ENCODE results near the gene IFITM1. TPM values are rescaled to one million over a fixed set of nuclear protein-coding genes. Genes with fewer than 3 reads are reported as not detected.
A peak's percentile ranks its signal among the peaks of the same experiment; 100 is the strongest.

Gene IFITM1
- total RNA-seq, 1 donor from 2014 or later, result 13.3 TPM

DNA sequence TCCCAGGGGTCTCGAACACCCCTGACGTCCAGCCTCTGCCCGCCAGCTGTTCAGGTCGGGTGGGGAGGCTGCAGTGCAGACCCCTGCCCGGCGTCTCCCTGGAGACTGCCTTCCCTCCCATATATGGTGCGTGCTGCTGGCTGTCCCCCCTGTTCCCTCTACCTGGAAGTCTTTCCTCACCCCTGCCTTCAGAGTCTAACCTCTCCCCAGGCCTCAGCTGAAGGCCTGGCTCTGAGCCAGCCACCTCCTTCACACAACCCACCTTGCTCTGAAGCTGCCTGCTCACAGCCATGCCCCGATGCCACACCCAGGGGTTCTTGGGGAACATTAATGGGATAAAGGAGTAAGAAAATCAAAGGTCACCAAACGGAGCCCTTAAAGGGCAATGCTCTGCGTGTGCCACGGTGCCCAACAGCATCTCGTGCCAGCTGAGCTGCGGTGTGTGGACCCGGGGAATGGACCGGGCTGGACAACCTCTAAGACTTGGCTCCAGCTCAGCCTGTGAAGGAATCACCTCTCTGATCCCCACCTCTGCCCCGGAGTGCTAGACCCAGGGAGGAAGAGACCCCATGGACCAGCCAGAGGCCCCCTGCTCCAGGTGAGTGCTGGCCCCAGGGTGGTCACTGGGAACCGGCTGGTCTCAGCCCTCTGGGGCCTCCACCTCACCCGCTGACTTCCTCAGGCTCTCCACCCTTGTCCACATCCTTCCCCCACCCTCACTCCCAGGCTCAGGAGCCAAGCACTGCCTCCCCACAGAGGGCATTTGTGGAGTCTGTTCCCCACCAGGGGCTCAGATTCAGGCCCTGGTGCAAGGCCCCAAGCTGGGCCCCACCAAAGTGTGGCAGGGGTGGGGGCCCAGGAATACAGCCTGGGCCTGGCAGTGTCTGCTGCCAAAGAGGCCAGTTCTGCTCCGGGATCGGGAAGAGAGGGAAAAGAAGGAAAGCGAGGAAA, 35.6 kb upstream of the IFITM1 start, which contains the start of gene NLRP6:
TSS of gene NLRP6 (plus strand) at position 407 of the 951 bp plus-strand sequence. CDS start at position 570, 163 bp downstream.
- Histone ChIP-seq H3K4me1 (no peaks in the 10 kb centered on the region), H3K9ac (no peak within 1 kb of the TSS), H3K4me2 (no peak within 1 kb of the TSS), H4K20me1 (ENCODE audit: low read depth) (no peaks in the 10 kb centered on the region), H3K4me3 (no peak within 1 kb of the TSS), H2AFZ (replicated peaks) (no peak within 1 kb of the TSS), H3K27me3 (peaks cover 8% of the 10 kb centered on the region), H3F3A (ENCODE audit: low read depth) (no peaks in the 10 kb centered on the region), H3K9me3 (ENCODE audit: low read depth) (no peaks in the 10 kb centered on the region), H3K36me3 (no peaks in the 10 kb centered on the region), H3K27ac (no peak within 1 kb of the TSS), H3K79me2 (ENCODE audit: low read depth) (no peaks in the 10 kb centered on the region)
- no peak for DNase-seq (ENCODE audit: low spot score)
- H3K27me3 Mint-ChIP-seq (ENCODE audit: insufficient read depth, low read depth), result peaks cover 12% of the 10 kb centered on the region
- peaks cover 5% of the 10 kb centered on the region for H3K9me3 Mint-ChIP-seq
- peak within 1 kb of the TSS; percentile 28 for H3K4me3 Mint-ChIP-seq
- no peak within 1 kb of the TSS for H3K27ac Mint-ChIP-seq
- no peak for TF ChIP-seq CTCF (IDR thresholded peaks at IDR 0.05)
- no peak for TF ChIP-seq EZH2 (IDR thresholded peaks at IDR 0.05)
- no peak for TF ChIP-seq EZH2phosphoT487 (IDR thresholded peaks at IDR 0.05)
- peaks cover 9% of the 10 kb centered on the region for H3K4me1 Mint-ChIP-seq
- H3K36me3 Mint-ChIP-seq, result no peaks in the 10 kb centered on the region

- Histone ChIP-seq H3K9me3 (ENCODE audit: low read depth) (no peaks in the 10 kb centered on the region), H3K27ac (no peak overlapping the region), H3K36me3 (no peaks in the 10 kb centered on the region), H4K20me1 (ENCODE audit: low read depth) (no peaks in the 10 kb centered on the region), H3K79me2 (ENCODE audit: low read depth) (no peaks in the 10 kb centered on the region), H3F3A (ENCODE audit: low read depth) (no peaks in the 10 kb centered on the region), H3K4me3 (no peak overlapping the region), H3K4me2 (no peak overlapping the region), H2AFZ (replicated peaks) (no peak overlapping the region), H3K9ac (no peak overlapping the region), H3K4me1 (peaks cover 4% of the 10 kb centered on the region), H3K27me3 (peaks cover 8% of the 10 kb centered on the region)
- Mint-ChIP-seq H3K4me3 (peak overlapping the region; percentile 24), H3K27ac (no peak overlapping the region), H3K9me3 (peaks cover 7% of the 10 kb centered on the region), H3K27me3 (ENCODE audit: insufficient read depth, low read depth) (peaks cover 15% of the 10 kb centered on the region), H3K4me1 (peaks cover 16% of the 10 kb centered on the region), H3K36me3 (no peaks in the 10 kb centered on the region)
- TF ChIP-seq EZH2 (IDR thresholded peaks at IDR 0.05) (no peak), CTCF (IDR thresholded peaks at IDR 0.05) (no peak), EZH2phosphoT487 (IDR thresholded peaks at IDR 0.05) (no peak)
- no peak for DNase-seq (ENCODE audit: low spot score)
These were observed 34.5 kb upstream of the IFITM1 start for GRCh38 chr11:279040-279965.

GRCh38 chr11:279966-280705, 33.7 kb upstream of the IFITM1 start:
- H3K4me3 ChIP-seq, result no peak overlapping the region

More at GRCh38 chr11:279966-280705, 33.7 kb upstream of the IFITM1 start:
- H3K4me2 ChIP-seq, result no peak overlapping the region
- H3K9me3 Mint-ChIP-seq, result peaks cover 7% of the 10 kb centered on the region
- no peak overlapping the region for H3K9ac ChIP-seq
- H3K4me3 Mint-ChIP-seq, result no peak overlapping the region
- H3K27me3 ChIP-seq, result peaks cover 8% of the 10 kb centered on the region
- H3K27ac Mint-ChIP-seq, result no peak overlapping the region
- no peaks in the 10 kb centered on the region for H3F3A ChIP-seq (ENCODE audit: low read depth)
- peaks cover 16% of the 10 kb centered on the region for H3K4me1 Mint-ChIP-seq
- no peaks in the 10 kb centered on the region for H4K20me1 ChIP-seq (ENCODE audit: low read depth)
- peaks cover 4% of the 10 kb centered on the region for H3K4me1 ChIP-seq
- no peaks in the 10 kb centered on the region for H3K79me2 ChIP-seq (ENCODE audit: low read depth)
- DNase-seq (ENCODE audit: low spot score), result no peak
- H3K9me3 ChIP-seq (ENCODE audit: low read depth), result no peaks in the 10 kb centered on the region
- H3K36me3 Mint-ChIP-seq, result no peaks in the 10 kb centered on the region
- H2AFZ ChIP-seq (replicated peaks), result no peak overlapping the region
- no peak overlapping the region for H3K27ac ChIP-seq
- TF ChIP-seq CTCF (IDR thresholded peaks at IDR 0.05) (no peak), EZH2phosphoT487 (IDR thresholded peaks at IDR 0.05) (no peak), EZH2 (IDR thresholded peaks at IDR 0.05) (no peak)
- peaks cover 17% of the 10 kb centered on the region for H3K27me3 Mint-ChIP-seq (ENCODE audit: insufficient read depth, low read depth)
- no peaks in the 10 kb centered on the region for H3K36me3 ChIP-seq
